MCF 10A (cell line): ENCODE measurements around the gene PHACTR1. TPM values are rescaled to one million over a fixed set of nuclear protein-coding genes. Genes with fewer than 3 reads are reported as not detected.
A peak's percentile ranks its signal among the peaks of the same experiment; 100 is the strongest.

ENCODE experiments used
- Bru-seq: library from RNA; stranded (reverse); fragments of 400-500 nt; gene quantifications from one replicate; lab custom pipeline; 2021; lab: Mats Ljungman, UMichigan
- BruChase-seq, 2 experiments: library from RNA; stranded (reverse); fragments of 400-500 nt; gene quantifications; one replicate each; lab custom pipeline; 2021; lab: Mats Ljungman, UMichigan
- BruUV-seq: library from RNA; stranded (reverse); fragments of 400-500 nt; replicated peaks from 2 replicates; lab custom pipeline; 2021; lab: Mats Ljungman, UMichigan
- CTCF ChIA-PET: fragments of 300-600 bp; sonication (Branson Sonifier 250); formaldehyde crosslinking; extraction: SDS; loops from one replicate; lab custom pipeline; 2021; ENCODE audit warnings: antibody characterized with exemption, inconsistent platforms; lab: Yijun Ruan, JAX
- POLR2A ChIA-PET: fragments of 300-600, 350-650 bp; sonication (Branson Sonifier 250); formaldehyde crosslinking; extraction: SDS; loops from one replicate; lab custom pipeline; 2020; ENCODE audit warnings: antibody characterized with exemption, inconsistent platforms; lab: Yijun Ruan, JAX
- DNase-seq: peaks from one replicate; pipeline ENCODE4 v3.0.0-alpha.2; 2018; ENCODE audit not compliant: unreplicated experiment
- H3K27ac Mint-ChIP-seq: one replicate; pipeline ENCODE4 v1.8.0; 2022; ENCODE audit warnings: mild to moderate bottlenecking, low read depth, mixed read lengths; ENCODE audit not compliant: unreplicated experiment
- H3K27me3 Mint-ChIP-seq: one replicate; pipeline ENCODE4 v1.8.0; 2022; ENCODE audit warnings: mixed read lengths; ENCODE audit not compliant: insufficient read depth, unreplicated experiment
- H3K36me3 Mint-ChIP-seq: one replicate; pipeline ENCODE4 v1.8.0; 2022; ENCODE audit warnings: mild to moderate bottlenecking, moderate library complexity, mixed read lengths; ENCODE audit not compliant: insufficient read depth, unreplicated experiment
- H3K4me1 Mint-ChIP-seq: one replicate; pipeline ENCODE4 v1.8.0; 2022; ENCODE audit warnings: mixed read lengths; ENCODE audit not compliant: insufficient read depth, unreplicated experiment
- H3K4me3 Mint-ChIP-seq: one replicate; pipeline ENCODE4 v1.8.0; 2022; ENCODE audit warnings: mild to moderate bottlenecking, moderate library complexity, mixed read lengths; ENCODE audit not compliant: unreplicated experiment
- H3K9me3 Mint-ChIP-seq: one replicate; pipeline ENCODE4 v1.8.0; 2022; ENCODE audit warnings: mixed read lengths; ENCODE audit not compliant: unreplicated experiment
- CTCF ChIP-seq: fragments of 200-600 bp; IDR thresholded peaks from one replicate; pipeline ENCODE4 v1.8.0; 2022; ENCODE audit warnings: antibody characterized with exemption, mild to moderate bottlenecking; ENCODE audit not compliant: unreplicated experiment
- intact Hi-C: fragments of 100-400 bp; cut with micrococcal nuclease; formaldehyde crosslinking; loops from 2 replicates; pipeline ENCODE4 v1.14.1; 2022
- long read RNA-seq: library from polyadenylated mRNA; stranded (forward); transcript quantifications from one replicate; pipeline ENCODE4 v2.0.0, GENCODE V29; 2022
- total RNA-seq: library from RNA; stranded (reverse); gene quantifications from 2 replicates; pipeline ENCODE4 v1.2.3, GENCODE V29; 2022

Gene PHACTR1
- not detected in 2 replicates for total RNA-seq
- percentile 0 among the genes with signal in this experiment for Bru-seq, nascent RNA
- percentile 1 among the genes with signal in this experiment for BruChase-seq, experiment 1, labeled RNA remaining after a 6-hour chase
- BruChase-seq, experiment 2, labeled RNA remaining after a 2-hour chase = percentile 1 among the genes with signal in this experiment
- long read RNA-seq = 0 reads

GRCh38 chr6:12716298-12716916 lies at the start of gene PHACTR1:
Gene PHACTR1 (plus strand): TSS chr6:12716767.
- Mint-ChIP-seq H3K4me3 (no peak within 1 kb of the TSS), H3K27ac (no peak within 1 kb of the TSS), H3K36me3 (no peaks in the 10 kb centered on the region), H3K27me3 (peaks cover 87% of the 10 kb centered on the region), H3K4me1 (no peaks in the 10 kb centered on the region), H3K9me3 (no peaks in the 10 kb centered on the region)
- DNase-seq = no peak
- ChIA-PET POLR2A (interaction anchor here (0.8 kb wide), 1 partner anchor 13 kb away, joined by 3 read pairs; no protein-coding TSS in a partner anchor), CTCF (no interaction called here)
- intact Hi-C loops = no loop called here
- no TSS peak for BruUV-seq
- no peak for TF ChIP-seq CTCF

GRCh38 chr6:12666886-12667285 lies 49.7 kb upstream of the PHACTR1 start:
- Mint-ChIP-seq H3K9me3 (no peaks in the 10 kb centered on the region), H3K4me3 (no peak overlapping the region), H3K4me1 (no peaks in the 10 kb centered on the region), H3K27me3 (peaks cover 24% of the 10 kb centered on the region), H3K27ac (no peak overlapping the region), H3K36me3 (no peaks in the 10 kb centered on the region)
- BruUV-seq = no TSS peak
- no peak for DNase-seq
- CTCF ChIA-PET = no interaction called here
- TF ChIP-seq CTCF = no peak
- POLR2A ChIA-PET = no interaction called here
- intact Hi-C loops = no loop called here

GRCh38 chr6:12675931-12676330 lies 40.6 kb upstream of the PHACTR1 start:
- DNase-seq = no peak
- no peak for TF ChIP-seq CTCF
- no peaks in the 10 kb centered on the region for H3K9me3 Mint-ChIP-seq
- H3K36me3 Mint-ChIP-seq = no peaks in the 10 kb centered on the region
- no peak overlapping the region for H3K27ac Mint-ChIP-seq
- BruUV-seq = no TSS peak
- POLR2A ChIA-PET = no interaction called here
- H3K27me3 Mint-ChIP-seq = peaks cover 53% of the 10 kb centered on the region
- intact Hi-C loops = no loop called here
- no peaks in the 10 kb centered on the region for H3K4me1 Mint-ChIP-seq
- H3K4me3 Mint-ChIP-seq = no peak overlapping the region
- CTCF ChIA-PET = no interaction called here

GRCh38 chr6:12679341-12679740 lies 37.2 kb upstream of the PHACTR1 start:
- BruUV-seq = no TSS peak
- CTCF ChIA-PET = no interaction called here

More at GRCh38 chr6:12679341-12679740, 37.2 kb upstream of the PHACTR1 start:
- no peaks in the 10 kb centered on the region for H3K9me3 Mint-ChIP-seq
- H3K4me1 Mint-ChIP-seq = no peaks in the 10 kb centered on the region
- DNase-seq = no peak
- TF ChIP-seq CTCF = no peak
- no peak overlapping the region for H3K4me3 Mint-ChIP-seq
- peaks cover 65% of the 10 kb centered on the region for H3K27me3 Mint-ChIP-seq
- intact Hi-C loops = no loop called here
- no peaks in the 10 kb centered on the region for H3K36me3 Mint-ChIP-seq
- no peak overlapping the region for H3K27ac Mint-ChIP-seq
- POLR2A ChIA-PET = no interaction called here
